ENCODE measurements around the gene SAMD4B.
"Not testable (repeated sequence)": the region's sequence is repeated elsewhere in the genome, so short reads cannot be mapped to it uniquely, and the experiment has no call there.

Gene SAMD4B

GRCh38 chr19:39341719-39342604, at the start of gene SAMD4B:
SAMD4B (plus strand) TSS chr19:39342421; CDS start chr19:39356894, 14,473 bp downstream.
- DNase-seq (ENCODE audit: low read depth, low spot score), result peak; percentile 93

- no peak for DNase-seq (ENCODE audit: low read depth, low spot score)
Observed at GRCh38 chr19:39293394-39293793, 48.8 kb upstream of the SAMD4B start.

GRCh38 chr19:39296055-39296645, 46.1 kb upstream of the SAMD4B start, which contains the start of gene IFNL1:
IFNL1 (plus strand) TSS chr19:39296407; CDS start chr19:39296422, 15 bp downstream.
- no peak for DNase-seq (ENCODE audit: low read depth, low spot score)

GRCh38 chr19:39296906-39297305, 45.3 kb upstream of the SAMD4B start:
- DNase-seq (ENCODE audit: low read depth, low spot score), result no peak

DNA sequence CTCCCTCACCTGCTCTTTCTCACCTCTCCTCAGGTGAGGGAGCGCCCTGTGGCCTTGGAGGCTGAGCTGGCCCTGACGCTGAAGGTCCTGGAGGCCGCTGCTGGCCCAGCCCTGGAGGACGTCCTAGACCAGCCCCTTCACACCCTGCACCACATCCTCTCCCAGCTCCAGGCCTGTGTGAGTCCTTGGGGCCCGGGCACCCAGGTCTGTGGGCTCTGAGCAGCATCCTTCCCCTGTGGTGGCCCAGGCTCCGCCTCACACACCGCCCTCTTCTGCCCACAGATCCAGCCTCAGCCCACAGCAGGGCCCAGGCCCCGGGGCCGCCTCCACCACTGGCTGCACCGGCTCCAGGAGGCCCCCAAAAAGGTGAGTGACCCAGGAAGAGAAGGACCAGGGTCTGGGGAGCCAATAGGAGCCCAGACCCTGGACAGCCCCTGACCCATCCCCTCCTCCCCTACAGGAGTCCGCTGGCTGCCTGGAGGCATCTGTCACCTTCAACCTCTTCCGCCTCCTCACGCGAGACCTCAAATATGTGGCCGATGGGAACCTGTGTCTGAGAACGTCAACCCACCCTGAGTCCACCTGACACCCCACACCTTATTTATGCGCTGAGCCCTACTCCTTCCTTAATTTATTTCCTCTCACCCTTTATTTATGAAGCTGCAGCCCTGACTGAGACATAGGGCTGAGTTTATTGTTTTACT, 44.1 kb upstream of the SAMD4B start:
- no peak for DNase-seq (ENCODE audit: low read depth, low spot score)

DNA sequence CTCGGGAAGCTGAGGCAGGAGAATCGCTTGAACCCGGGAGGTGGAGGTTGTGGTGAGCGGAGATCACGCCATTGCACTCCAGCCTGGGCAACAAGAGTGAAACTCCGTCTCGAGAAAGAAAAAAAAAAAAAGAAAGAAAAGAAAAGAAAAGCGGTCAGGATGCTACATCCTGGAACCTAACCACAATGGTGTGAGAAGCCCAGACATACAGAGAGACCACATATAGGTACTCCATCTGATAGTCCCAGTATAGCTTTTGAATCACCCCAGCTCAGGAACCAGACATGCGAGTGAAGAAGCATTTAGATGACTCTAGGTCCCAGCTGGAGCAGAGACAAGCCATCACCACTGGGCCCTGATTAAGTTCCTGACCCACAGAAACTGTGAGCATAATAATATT, 42.8 kb upstream of the SAMD4B start:
- DNase-seq (ENCODE audit: low read depth, low spot score), result no peak

- DNase-seq (ENCODE audit: low read depth, low spot score), result no peak
Observed at GRCh38 chr19:39299832-39300231, 42.4 kb upstream of the SAMD4B start.

GRCh38 chr19:39301021-39301420, 41.2 kb upstream of the SAMD4B start:
- no peak for DNase-seq (ENCODE audit: low read depth, low spot score)

DNA sequence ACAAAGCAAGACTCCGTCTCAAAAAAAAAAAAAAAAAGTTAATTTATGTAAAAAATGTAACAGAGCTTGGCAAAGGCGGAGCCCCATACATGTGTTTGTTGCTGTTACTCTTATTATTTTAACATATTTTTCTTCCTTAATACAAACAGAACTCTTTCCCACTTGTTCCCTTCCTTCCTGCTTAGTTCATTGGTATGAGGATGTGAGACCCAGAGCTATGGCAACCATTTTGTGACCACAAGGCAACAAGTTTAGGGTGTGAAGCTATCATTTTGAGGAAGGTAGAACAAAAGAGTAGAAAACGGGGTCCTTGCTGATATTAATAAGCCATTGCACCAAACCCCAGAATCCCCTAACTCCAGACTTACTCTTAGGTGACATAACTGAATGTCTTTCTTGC, 40.7 kb upstream of the SAMD4B start:
- DNase-seq (ENCODE audit: low read depth, low spot score), result no peak

GRCh38 chr19:39303373-39304184, 38.6 kb upstream of the SAMD4B start:
- no peak for DNase-seq (ENCODE audit: low read depth, low spot score)

DNA sequence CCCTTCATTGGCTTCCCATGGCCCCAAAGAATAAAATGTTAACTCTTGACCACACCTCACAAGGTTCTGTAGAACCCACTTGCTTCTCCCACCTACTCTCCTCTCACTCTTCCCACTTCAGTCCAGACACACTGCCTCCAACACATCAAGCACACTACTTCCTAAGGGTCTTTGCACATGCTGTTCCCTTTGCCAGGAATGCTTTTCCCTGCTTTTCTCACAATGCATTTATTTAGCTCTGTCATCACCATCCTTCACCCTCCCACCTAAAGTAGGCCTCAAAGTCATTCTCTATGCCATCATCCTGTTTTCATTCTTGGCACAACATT, 38.1 kb upstream of the SAMD4B start:
- no peak for DNase-seq (ENCODE audit: low read depth, low spot score)

DNA sequence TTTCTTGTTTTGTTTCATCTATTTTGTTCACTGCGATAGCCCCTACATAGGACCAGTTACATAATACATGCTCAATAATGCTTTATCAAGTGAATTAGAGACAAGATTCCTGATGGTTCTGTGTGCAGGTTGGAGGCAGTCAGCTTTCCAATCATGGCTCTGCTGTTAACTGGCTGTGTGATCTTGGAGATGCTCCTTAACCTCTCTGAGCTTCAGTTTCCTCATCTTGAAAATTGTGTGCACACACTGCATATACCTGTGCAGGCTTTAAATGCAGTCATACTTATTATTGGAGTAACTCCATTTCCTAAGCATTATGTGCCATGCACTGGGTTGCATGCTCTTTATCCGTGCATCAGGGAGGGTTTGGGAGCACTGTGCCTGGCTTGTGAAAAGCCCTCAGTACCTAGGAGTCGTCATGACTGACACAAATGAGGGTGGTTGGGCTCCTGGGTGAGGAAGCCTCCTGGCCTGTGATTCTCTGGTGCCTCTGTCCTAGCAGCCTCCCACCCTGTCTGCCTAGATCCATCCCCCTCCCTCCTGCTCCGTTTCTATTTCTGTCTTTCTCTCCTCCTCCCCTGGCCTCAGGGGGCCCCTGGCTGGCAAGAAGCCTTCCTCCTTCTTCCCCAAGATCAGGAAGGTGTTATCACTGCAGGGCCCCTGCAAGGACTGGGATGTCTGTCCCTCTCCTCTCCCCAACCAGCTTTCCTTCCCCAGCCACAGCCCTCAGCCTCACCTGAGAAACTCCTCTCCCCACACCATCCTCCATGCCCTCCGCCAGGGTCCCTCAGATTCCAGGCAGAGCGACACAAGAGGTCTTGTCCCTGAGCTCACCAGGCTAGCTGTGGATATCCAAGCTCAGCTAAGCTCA, 37.3 kb upstream of the SAMD4B start:
- DNase-seq (ENCODE audit: low read depth, low spot score), result no peak

GRCh38 chr19:39306075-39306474, 36.1 kb upstream of the SAMD4B start:
- DNase-seq (ENCODE audit: low read depth, low spot score), result no peak

DNA sequence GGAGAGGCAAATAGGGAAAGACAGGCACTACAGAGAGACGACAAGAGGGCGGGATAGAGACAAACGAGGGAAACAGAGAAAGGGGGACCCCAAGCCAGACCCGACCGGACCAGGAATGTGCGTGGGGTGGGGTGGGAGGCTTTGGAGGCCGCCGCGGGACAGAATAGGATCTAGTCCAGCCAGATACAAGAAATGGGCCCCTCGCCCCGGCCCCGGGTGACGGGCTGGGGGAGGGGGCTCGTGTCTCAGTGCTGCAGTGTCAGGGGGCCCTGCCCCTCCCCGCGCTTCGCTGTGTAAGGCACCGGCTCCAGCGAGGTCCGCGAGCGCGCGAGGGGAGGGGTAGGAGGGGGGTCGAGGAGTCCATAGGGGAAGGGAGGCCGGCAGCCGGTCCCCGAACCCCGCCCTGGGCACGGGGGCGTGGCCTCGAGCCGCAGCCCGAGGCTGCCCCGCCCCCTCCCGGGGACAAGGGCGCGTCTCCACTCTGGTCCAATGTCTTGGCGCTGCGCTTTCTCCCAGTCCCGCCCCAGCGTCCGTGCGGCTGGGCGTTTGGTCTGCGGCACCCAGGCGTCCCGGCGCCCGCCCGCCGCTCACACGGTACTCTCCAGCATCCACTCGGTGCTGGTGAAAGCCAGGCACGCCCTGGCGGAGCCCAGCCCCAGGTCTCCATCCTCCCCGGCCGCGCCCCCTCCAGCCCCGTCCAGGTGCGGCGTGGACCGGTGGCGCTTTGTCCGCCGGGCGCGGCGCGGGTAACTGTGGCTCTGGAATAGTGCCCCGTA, 35.0 kb upstream of the SAMD4B start:
- no peak for DNase-seq (ENCODE audit: low read depth, low spot score)

DNA sequence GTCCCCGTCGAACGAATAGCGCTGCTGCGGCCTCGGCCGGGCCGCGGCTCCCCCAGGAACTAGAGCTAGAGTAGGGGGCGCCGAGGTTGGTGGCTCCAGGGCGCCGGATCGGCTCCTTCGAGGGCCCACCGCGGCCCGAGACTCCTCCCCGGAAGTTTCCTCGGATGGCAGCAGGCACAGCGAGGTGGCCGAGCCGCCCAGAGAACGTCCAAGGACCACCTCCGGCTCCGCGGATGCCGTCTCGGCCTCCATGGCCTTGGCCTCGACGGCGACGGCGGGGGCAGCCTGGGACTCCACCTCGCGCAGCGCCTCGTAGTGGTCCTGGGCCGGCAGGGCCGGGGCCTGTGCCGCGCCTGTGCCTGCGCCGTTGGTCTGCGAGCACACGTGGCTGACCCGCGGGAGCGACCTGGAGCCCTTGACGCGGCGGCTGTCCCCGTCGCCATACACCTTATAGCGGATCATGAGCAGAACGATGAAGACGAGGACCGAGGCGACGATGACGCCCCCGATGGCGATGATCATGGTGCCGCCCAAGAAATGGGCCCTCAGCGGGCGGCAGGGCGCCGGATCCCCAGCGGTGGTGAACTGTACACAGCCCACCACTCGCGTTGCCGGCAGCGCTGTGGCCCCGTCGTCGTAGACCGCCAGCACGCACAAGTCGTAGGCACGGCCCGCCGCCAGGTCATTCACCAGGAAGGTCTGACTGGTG, 34.2 kb upstream of the SAMD4B start:
- no peak for DNase-seq (ENCODE audit: low read depth, low spot score)

- DNase-seq (ENCODE audit: low read depth, low spot score), result no peak
Observed at GRCh38 chr19:39308531-39309304, 33.5 kb upstream of the SAMD4B start.

- DNase-seq (ENCODE audit: low read depth, low spot score), result not testable (repeated sequence)
Observed at GRCh38 chr19:39309305-39309670, 32.9 kb upstream of the SAMD4B start.

GRCh38 chr19:39310558-39311311, 31.5 kb upstream of the SAMD4B start:
- DNase-seq (ENCODE audit: low read depth, low spot score), result no peak
